GM15510 (cell line): Measurements from ENCODE around the gene CNTNAP2.

Source experiments
- POLR2A ChIP-seq: IDR thresholded peaks from 3 replicates; pipeline ENCODE4 v1.6.1; 2011; ENCODE audit warnings: borderline replicate concordance; ENCODE audit not compliant: insufficient read length; ENCODE audit errors: extremely low read depth

The CNTNAP2 gene

GRCh38 chr7:146544748-146545147 is 428.1 kb downstream of the CNTNAP2 start:
- TF ChIP-seq POLR2A = no peak

GRCh38 chr7:146548816-146549215 is 432.2 kb downstream of the CNTNAP2 start:
- TF ChIP-seq POLR2A = no peak

GRCh38 chr7:146554556-146554955 is 438.0 kb downstream of the CNTNAP2 start:
- no peak for TF ChIP-seq POLR2A

- TF ChIP-seq POLR2A = no peak
Measured at GRCh38 chr7:146557971-146558469, 441.4 kb downstream of the CNTNAP2 start.

- no peak for TF ChIP-seq POLR2A
Measured at GRCh38 chr7:146565872-146566271, 449.3 kb downstream of the CNTNAP2 start.

GRCh38 chr7:146575903-146576302 is 459.3 kb downstream of the CNTNAP2 start:
- no peak for TF ChIP-seq POLR2A

- no peak for TF ChIP-seq POLR2A
Measured at GRCh38 chr7:146591976-146592375, 475.4 kb downstream of the CNTNAP2 start.

GRCh38 chr7:146606628-146607027 is 490.0 kb downstream of the CNTNAP2 start:
- TF ChIP-seq POLR2A = no peak

GRCh38 chr7:146619641-146620040 is 503.0 kb downstream of the CNTNAP2 start:
- TF ChIP-seq POLR2A = no peak

- no peak for TF ChIP-seq POLR2A
Measured at GRCh38 chr7:146626912-146627311, 510.3 kb downstream of the CNTNAP2 start.

- TF ChIP-seq POLR2A = no peak
Measured at GRCh38 chr7:146635205-146636032, 518.8 kb downstream of the CNTNAP2 start.

- no peak for TF ChIP-seq POLR2A
Measured at GRCh38 chr7:146636033-146636356, 519.4 kb downstream of the CNTNAP2 start.

GRCh38 chr7:146636581-146636980 is 520.0 kb downstream of the CNTNAP2 start:
- no peak for TF ChIP-seq POLR2A

GRCh38 chr7:146639291-146639690 is 522.7 kb downstream of the CNTNAP2 start:
- TF ChIP-seq POLR2A = no peak

- no peak for TF ChIP-seq POLR2A
Measured at GRCh38 chr7:146641491-146641890, 524.9 kb downstream of the CNTNAP2 start.

- TF ChIP-seq POLR2A = no peak
Measured at GRCh38 chr7:146645383-146645976, 528.9 kb downstream of the CNTNAP2 start.
